SK-N-SH treated with all-trans-retinoic acid at 6 μM for 48 hours (cell line): Measurements from ENCODE around the gene PARL.

Experiments
- ARNTL ChIP-seq: fragments of 450-650 bp; formaldehyde crosslinking; IDR thresholded peaks from 2 replicates; pipeline ENCODE4 v1.5.0; 2020; ENCODE audit warnings: low read depth, mild to moderate bottlenecking, moderate library complexity, borderline replicate concordance
- CREB5 ChIP-seq: fragments of 250-450 bp; sonication (Bioruptor Pico); IDR thresholded peaks from 2 replicates; pipeline ENCODE4 v1.5.1; 2020; ENCODE audit warnings: low read depth, mild to moderate bottlenecking, moderate library complexity
- ISL1 ChIP-seq: fragments of 250-450 bp; sonication (Bioruptor Pico); IDR thresholded peaks from 2 replicates; pipeline ENCODE4 v2.1.2; 2022; ENCODE audit warnings: mild to moderate bottlenecking, moderate library complexity
- OSR1 ChIP-seq: fragments of 250-450 bp; sonication (Bioruptor Pico); IDR thresholded peaks from 2 replicates; pipeline ENCODE4 v1.8.0; 2022; ENCODE audit warnings: moderate library complexity, mild to moderate bottlenecking, inconsistent platforms
- PATZ1 ChIP-seq: fragments of 250-450 bp; sonication (Bioruptor Pico); IDR thresholded peaks from 2 replicates; pipeline ENCODE4 v1.8.0; 2020; ENCODE audit warnings: mild to moderate bottlenecking, moderate library complexity, borderline replicate concordance
- PPARA ChIP-seq: fragments of 250-450 bp; sonication (Bioruptor Pico); IDR thresholded peaks from 2 replicates; pipeline ENCODE4 v1.5.0; 2020; ENCODE audit warnings: mild to moderate bottlenecking, borderline replicate concordance
- RARB ChIP-seq: fragments of 250-450 bp; sonication (Bioruptor Pico); IDR thresholded peaks from 2 replicates; pipeline ENCODE4 v1.8.0; 2021; ENCODE audit warnings: mild to moderate bottlenecking, moderate library complexity
- TCF4 ChIP-seq: fragments of 250-450 bp; sonication (Bioruptor Pico); IDR thresholded peaks from 2 replicates; pipeline ENCODE4 v1.8.0; 2021; ENCODE audit warnings: mild to moderate bottlenecking, moderate library complexity, borderline replicate concordance
- ZFP3 ChIP-seq: fragments of 250-450 bp; sonication (Bioruptor Pico); IDR thresholded peaks from 2 replicates; pipeline ENCODE4 v1.5.0; 2020; ENCODE audit warnings: mild to moderate bottlenecking, moderate library complexity
- ZFP30 ChIP-seq: fragments of 450-650 bp; formaldehyde crosslinking; IDR thresholded peaks from 2 replicates; pipeline ENCODE4 v1.5.0; 2022; ENCODE audit warnings: mild to moderate bottlenecking, moderate library complexity
- TF ChIP-seq, protein P1 (sequence below): fragments of 250-450 bp; sonication (Bioruptor Pico); IDR thresholded peaks from 2 replicates; pipeline ENCODE4 v1.8.0; 2021; ENCODE audit warnings: low read depth, mild to moderate bottlenecking, moderate library complexity, borderline replicate concordance

DNA sequence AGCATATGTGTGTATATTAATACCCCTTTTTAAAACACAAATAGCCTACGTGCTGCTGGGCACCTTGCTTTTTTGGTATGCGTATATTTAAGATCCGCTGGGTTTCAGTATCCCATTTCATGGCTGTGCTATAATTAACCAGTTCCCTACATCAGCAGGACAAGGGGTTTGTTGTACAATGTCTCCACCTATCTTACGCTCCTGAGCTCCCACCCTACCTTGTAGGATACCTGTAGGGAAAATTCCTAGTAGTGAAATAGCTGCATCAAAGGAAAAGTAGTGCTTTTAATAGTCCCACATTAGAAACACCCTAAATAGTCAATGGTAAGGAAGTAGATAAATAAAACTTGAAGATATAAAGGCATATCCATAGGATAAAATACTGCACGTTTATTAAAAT lies 60.7 kb downstream of the PARL start:
- TF ChIP-seq RARB (no peak), PPARA (CRISPR knock-in tag) (no peak), ARNTL (CRISPR knock-in tag) (no peak), OSR1 (CRISPR knock-in tag) (no peak), CREB5 (CRISPR knock-in tag) (no peak), ISL1 (CRISPR knock-in tag) (no peak), ZFP30 (CRISPR knock-in tag) (no peak), ZFP3 (CRISPR knock-in tag) (no peak), PATZ1 (CRISPR knock-in tag) (no peak), TCF4 (CRISPR knock-in tag) (no peak)
- TF ChIP-seq, protein P1, sequence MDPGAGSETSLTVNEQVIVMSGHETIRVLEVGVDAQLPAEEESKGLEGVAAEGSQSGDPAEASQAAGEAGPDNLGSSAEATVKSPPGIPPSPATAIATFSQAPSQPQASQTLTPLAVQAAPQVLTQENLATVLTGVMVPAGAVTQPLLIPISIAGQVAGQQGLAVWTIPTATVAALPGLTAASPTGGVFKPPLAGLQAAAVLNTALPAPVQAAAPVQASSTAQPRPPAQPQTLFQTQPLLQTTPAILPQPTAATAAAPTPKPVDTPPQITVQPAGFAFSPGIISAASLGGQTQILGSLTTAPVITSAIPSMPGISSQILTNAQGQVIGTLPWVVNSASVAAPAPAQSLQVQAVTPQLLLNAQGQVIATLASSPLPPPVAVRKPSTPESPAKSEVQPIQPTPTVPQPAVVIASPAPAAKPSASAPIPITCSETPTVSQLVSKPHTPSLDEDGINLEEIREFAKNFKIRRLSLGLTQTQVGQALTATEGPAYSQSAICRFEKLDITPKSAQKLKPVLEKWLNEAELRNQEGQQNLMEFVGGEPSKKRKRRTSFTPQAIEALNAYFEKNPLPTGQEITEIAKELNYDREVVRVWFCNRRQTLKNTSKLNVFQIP (CRISPR knock-in tag) = no peak
